Measurements from ENCODE around the gene MYD88.
A peak's percentile ranks its signal among the peaks of the same experiment; 100 is the strongest.
"Not testable (repeated sequence)": the region's sequence is repeated elsewhere in the genome, so short reads cannot be mapped to it uniquely, and the experiment has no call there.

Gene MYD88

DNA sequence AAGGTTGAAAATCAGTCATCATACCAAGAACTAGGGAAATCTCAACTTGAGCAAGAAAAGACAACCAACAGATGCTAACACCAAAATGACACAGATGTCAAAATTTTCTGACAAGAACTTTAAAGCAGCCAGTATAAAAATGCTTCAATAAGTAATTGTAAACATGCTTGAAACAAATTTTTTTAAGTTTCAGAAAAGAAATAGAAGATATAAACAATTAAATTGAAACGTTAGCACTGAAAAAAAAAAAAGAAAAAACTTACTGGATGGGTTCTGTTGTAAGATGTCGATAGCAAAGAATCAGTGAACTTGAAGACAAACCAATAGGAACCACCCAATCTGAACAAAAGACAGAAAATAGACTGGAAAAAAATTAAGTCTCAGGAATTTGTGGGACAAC is 8.0 kb downstream of the MYD88 start:
- no peak for DNase-seq

DNA sequence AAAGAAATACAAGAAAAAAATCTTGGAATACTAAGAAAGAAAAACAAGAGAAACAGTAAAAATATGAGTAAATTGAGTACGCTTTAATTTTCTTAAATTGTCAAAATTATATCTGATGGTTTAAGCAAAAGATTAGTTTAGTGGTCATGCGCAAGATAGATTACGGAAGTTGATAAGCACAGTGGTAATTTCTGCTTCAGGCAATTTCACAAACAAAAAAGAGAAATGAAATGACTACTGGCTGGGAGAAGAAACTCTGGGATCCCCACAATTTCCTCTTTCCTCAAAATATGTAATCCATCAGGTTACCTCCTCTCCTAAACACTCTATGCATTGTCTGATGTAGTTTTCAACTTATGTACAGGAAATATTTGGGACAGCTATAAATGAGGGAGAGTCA is 9.0 kb downstream of the MYD88 start:
- DNase-seq, result no peak

DNA sequence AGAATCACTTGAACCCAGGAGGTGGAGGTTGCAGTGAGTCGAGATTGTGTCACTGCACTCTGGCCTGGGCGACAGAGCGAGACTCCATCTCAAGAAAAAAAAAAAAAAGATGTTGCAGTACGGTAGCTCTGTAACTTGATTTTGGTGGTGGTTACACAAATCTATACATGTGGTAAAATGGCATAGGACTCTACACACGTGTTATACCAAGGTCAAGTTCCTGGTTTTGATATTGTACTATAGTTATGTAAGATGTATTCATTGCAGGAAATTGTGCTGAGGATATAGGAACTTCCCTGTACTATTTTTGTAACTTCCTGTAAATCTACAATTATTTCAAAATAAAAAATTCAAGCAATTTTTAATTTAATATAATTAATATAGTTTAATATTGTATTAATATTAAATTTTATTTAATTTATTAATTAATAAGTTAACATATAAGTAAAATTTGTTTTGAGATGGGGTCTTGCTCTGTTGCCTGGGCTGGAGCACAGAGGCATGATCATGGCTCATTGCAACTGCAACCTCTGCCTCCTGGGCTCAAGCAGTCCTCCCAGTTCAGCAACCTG is 9.9 kb downstream of the MYD88 start:
- DNase-seq, result no peak

DNA sequence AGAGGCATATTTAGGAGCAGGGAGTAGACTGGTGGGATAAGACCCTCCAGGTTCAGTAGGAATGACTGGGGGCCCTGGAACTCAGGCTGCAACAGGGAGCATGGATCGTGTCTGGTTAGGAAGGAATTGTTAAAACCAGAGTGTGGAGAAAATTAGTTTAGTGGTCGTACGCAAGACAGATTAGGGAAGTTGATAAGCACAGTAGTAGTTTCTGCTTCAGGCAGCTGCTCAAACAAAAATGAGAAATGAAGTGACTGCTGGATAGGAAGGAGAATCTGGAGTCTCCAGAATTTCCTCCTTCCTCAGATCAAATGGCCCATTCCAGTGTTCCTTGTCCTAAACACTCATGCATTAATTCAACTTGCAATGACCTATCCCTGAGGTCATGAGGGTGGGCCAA is 11.2 kb downstream of the MYD88 start:
- DNase-seq, result no peak

DNA sequence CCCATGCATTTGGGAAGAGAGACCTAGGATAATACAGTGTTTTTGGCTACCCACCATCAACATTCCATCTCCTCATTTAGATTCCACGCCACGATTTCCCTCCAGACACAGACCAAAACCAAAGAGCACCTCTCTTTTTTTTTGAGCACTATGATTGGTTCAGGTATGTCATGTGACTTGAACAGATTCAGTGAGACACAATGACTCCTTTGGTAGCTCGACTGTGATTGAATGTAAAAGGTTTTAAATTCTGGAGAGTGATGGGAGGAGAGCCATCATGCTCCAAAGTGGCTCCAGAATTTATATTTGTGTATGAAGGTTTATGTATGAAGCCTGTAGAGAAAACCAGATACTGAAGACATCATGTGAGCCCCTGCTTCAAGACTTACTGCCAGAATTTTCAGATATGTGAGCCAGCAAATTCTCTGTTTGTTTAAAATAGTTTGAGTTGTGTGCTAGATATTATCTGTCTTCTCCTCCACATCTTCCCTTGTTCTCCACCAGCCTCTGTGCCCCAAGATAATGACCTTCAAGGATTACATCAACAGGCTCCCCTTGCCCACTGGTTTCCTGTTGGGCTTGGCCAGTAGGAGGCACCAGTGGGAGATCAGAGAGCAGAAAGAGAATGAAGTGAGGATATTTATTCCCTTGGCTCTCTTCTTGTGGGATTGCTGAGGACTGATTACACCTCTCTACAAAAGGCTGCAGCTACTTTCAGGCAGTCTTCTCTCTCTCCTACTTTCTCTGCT is 12.5 kb downstream of the MYD88 start:
- DNase-seq, result no peak

DNA sequence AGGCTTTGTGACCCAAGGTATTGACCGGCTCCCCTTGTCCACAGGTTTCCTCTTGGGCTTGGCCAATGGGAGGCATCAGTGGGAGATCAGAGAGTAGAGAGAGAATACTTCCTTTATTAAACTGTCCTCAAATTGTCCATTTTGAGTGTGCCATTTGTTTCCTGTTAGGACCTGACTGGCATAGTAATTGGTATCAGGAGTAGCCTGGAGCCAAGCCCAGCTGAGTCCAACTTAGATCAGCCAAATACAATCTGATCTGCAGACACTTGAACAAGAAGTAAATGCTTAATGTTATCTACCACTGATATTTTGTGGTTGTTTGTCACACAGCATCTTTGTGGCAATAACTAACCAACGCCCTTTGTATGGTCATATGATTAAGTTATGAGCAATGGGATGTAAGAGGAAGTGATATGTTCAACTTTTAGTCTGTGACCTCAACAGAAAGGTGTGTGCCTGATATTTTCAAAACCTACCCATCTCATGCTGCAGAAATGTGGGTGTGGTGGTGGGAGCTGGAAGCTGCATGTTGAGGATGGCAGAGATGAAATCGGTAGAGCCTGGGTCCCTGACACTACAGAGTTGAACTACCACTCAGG is 13.3 kb downstream of the MYD88 start:
- DNase-seq, result no peak

DNA sequence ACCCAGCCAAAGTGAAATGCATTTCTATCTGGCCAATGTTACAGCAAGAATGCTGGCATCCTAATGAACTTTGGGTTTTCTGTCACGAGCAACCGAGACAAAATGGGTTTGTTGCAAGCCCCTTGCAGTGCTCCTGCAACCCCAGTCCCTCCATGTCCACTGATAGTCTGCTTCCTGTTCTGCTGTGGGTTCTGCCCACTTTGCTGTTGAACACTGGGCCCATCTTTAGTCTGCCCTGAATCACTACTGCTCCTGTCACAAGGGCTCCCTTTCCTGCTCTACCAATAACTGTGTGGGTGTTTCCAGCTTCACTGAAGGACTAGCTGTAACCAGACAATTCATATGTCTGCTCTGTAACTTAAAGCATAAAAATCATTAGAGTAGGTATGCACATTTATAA is 14.1 kb downstream of the MYD88 start:
- no peak for DNase-seq

DNA sequence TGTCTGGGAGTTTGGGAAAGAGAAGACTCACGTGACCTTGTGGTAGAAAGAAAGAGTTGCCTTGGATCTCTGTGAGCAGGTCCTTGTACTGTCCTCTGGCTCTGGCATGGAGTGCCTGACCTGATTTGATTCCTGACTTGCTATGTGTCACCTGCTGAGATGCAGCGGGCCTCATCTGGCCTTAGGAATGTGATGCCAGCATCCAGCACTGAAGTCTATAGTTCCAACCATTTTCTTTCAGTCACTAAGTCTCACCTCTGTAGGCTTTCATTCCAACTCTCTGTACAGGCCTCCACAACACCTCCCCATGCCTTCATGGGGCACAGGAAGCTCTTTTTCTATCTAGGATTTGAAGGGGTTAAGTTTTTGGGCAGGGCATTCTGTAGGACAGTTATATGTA is 14.8 kb downstream of the MYD88 start:
- no peak for DNase-seq

DNA sequence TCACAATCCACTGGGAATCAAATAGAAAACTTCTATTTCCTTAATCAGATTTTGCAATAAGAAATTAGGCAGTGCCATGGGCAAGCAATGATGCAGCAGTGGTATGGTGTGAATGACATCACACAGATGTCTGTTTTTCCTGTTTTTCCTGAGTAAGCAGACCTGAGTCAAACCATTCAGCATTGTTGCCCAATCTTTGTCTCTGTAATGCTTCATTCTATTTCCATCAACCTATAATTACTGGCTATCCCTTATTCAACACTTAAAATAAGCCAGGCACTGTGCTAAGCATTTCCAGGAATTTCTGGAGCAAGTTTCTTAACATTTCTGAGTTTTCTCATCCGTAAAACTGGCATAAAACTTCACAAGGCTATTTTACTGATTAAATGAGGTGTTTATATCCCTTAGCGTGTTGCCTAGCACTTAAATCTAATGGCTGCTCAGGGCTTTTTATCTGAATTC is 15.6 kb downstream of the MYD88 start:
- DNase-seq, result no peak

DNA sequence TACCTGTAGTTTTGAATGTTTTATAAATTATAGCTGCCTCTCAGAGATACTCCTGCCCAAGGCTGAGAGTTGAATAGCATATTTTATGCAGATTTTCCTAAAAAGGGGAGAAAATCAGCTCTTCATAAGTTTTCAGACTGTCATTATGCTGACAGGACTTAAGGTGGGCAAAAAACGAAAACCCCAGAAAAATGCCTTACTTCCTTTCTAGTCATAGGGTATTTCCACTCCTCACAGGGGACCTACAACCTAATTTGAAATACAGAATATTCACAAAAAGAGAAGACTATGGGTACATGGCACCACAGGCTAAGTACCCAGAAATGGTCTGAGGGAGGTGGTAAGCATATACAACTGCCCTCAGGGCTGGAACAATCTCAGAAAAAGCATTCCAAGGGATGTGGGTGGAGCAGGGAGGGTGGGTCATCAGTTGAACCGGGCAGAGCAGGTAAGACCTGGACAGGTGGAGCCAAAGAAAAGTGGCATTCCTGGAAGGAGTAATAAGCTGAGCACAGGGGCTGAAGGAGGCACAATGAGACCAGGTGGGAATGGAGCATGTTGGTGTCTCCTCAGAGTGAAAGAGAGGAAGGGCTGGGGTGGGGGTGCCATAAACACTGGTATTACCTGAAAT is 16.3 kb downstream of the MYD88 start:
- DNase-seq, result no peak

DNA sequence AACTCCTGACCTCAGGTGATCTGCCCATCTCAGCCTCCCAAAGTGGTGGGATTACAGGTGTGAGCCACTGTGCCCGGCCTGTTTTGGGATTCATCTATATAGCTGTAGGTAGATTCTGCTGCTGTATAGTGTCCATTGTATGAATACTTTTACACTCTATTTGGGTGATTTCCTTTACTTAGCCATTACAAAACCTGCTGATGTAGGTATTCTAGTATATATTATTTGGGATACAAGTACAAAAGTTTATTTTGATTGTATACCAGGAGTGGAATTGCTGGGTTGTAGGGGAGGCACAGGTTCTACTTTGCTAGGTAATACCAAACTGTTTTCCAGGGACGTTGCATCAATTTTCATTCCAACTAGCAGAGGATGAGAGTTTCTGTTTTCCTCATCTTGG is 17.4 kb downstream of the MYD88 start:
- no peak for DNase-seq

DNA sequence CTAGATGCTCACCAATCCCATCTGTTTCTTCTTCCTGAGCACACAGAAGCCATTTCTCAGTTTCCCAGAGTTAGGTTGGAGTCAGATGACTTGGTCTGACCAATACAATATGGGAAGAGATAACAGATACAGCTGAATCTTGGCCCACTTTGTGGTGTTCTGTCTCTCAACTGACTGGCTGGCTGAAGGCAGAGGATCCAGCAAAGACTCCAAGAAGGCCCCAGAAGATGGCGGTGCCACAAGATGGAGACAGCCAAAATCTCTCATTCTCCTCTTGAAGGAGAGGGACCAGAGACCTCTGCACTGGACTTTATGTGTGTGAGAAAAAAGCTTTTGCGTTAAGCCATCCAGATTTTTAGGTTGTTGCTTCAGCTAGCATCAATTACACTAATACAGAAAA is 18.7 kb downstream of the MYD88 start:
- no peak for DNase-seq

DNA sequence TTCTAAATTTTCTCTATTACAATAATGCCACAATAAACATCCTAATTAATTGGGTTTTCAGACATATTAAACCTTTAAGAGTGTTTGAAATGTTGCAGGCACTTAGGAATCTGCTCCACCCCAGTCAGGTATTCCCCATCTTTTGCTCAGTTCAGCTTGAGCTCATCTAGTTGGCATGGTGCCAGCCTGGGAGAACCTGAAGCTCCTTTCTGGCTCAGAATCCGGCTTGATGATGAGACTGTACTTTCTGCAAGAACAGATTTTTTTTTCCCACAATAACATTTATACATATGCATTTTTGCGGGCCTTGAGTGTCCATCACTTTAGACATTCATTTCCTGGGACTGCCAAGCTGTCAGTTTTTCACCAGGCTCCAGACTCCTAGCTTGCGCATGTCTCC is 19.1 kb downstream of the MYD88 start:
- DNase-seq, result peak; percentile 23

DNA sequence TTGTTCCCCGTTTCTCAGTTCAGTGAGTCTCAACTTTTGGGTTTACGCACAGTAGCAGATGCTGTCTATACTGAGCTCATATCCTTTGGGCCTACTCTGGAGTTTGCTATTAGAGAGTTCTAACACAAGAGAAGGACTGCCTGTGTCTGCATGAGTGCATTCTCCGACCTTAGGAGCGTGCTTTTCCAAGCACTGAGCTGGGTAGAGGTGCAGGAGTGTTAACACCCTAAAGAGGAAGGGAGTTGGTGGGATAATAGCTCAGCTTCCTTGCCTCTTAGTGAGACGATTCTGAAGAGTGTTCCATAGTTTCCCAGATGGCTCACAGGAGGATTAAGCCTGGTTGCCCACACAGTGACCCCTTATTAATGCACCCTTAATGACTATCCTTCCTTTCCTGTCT is 20.0 kb downstream of the MYD88 start:
- DNase-seq, result peak; percentile 55

DNA sequence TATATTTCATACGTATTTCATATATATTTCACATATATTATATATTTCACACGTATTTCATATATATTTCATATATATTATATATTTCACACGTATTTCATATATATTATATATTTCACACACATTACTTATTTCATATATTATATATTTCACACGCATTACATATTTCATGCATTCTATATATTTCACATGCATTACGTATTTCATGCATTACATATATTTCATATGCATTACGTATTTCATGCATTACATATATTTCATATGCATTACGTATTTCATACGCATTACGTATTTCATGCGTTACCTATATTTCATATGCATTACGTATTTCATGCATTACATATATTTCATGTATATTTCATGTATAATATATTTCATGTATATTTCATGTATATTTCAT is 22.2 kb downstream of the MYD88 start:
- DNase-seq, result not testable (repeated sequence)

DNA sequence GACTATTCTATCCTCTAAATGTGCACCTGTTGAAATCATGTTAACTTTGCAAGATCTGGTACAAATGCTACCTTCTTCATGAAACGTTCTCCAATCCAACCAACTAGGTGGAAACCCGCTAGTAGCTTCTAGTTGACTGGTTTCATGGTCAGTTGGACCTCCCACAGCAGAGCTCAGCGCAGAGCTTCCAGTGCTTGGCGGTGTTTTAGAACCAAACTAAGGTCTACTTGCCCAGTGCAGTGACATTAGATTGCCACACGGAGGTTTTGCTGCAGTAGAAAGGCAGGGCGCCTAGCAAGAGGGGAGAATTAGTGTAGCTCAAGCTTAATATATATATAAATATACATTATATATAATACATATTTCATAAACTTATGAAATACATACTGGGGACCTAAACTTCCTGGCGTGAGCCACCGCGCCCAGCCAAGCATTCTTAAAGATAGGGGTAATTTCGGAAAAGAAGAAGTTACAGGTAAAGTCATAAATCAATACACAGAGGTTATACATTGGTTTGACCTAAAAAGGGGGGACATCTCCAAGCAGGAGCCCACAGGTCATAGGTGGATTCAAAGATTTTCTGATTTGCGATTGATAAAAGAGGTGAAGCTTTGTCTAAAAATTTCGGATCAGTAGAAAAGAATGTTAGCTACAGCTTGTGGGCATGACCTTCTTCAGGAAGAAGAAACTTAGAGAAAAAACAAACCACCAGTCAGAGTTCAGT is 24.8 kb downstream of the MYD88 start:
- DNase-seq, result peak; percentile 20

DNA sequence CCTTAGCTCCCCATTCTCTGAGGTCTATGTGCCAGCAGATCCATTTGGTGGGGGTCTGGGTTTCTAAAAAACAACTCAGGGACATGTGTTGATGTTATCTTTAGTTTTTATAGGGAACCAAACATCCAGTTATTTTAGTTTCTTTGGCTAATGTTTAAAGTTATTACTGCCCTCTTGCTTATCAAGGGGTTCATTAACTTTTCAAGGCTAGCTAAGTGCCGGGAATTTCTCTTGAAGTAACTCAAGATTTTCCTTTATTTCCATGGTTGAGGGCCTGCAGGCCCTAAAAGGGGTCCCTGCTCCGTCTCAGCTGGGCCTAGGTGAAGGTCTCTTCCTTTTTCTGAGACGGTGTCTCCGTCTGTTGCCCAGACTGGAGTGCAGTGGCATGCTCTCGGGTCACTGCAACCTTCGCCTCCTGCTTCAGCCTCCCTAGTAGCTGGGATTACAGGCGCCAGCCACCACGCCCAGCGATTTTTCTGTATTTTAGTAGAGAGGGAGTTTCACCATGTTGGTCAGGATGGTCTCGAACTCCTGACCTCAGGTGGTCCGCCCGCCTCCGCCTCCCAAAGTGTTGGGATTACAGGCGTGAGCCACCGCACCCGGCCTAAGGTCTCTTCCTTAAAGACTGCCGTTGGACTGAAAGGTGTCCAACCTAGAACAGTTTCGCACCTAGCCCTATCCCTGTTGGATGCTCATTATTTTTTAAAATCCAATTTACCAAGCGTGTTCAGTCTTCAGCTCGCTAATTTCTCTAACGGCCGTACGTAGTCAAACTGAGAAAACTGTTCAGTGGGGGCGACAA is 25.6 kb downstream of the MYD88 start:
- no peak for DNase-seq

DNA sequence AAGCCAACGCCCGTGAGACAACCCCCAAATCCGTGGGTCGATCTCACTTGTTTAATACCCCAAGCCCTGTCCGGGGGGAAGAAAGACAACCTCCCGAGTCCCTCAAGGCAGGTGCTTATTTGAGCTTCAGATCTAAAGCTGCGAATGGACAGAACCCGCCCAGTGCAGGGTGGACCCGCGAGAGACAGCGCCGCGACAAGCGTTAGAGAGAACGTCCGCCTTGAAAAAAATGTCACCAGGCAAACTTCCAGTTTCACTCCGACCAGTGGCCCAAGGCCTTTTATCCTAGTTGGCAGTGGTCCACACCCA is 26.1 kb downstream of the MYD88 start:
- DNase-seq, result no peak

DNA sequence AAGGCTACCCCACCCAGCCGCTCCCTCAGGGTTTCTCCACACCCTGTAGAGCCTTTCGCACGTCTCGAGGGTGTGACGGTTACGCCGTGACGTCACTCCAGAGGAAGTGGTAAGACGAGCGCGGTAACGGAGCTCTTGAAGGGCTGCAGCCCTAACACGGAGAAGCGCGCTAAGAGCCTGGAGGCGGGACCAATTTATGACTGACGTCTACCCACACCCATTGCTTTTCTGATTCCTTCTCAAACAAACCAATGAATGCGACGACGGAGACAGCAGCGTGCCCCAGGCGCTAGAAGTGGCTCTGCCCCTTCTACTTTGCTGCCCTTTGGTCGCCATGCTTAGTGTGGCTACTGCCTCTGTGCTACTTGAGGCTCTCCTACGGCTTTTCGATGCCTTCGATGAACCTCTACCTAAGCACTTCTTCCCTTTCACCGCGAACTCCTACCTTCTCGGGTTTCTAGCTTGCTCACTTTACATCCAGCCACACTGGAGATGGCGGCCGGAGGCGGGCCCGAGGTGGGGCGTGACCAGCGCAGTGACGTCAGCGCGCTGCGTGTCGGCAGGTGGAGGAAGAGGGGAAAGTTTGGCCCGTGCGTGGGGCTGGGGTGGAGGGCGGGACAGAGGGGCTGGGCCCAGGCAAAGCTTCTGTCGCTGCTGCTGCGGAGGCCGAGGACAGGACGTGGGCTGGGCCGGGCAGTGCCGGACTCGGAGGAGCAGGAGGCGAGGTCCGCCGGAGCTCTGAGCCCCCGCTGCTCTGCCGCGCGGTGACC is 26.7 kb downstream of the MYD88 start, which contains the start of gene OXSR1:
OXSR1 (plus strand) TSS at position 586 of the 770 bp plus-strand sequence. CDS start 340 bp downstream, outside the sequence.
- DNase-seq, result peak; percentile 99

DNA sequence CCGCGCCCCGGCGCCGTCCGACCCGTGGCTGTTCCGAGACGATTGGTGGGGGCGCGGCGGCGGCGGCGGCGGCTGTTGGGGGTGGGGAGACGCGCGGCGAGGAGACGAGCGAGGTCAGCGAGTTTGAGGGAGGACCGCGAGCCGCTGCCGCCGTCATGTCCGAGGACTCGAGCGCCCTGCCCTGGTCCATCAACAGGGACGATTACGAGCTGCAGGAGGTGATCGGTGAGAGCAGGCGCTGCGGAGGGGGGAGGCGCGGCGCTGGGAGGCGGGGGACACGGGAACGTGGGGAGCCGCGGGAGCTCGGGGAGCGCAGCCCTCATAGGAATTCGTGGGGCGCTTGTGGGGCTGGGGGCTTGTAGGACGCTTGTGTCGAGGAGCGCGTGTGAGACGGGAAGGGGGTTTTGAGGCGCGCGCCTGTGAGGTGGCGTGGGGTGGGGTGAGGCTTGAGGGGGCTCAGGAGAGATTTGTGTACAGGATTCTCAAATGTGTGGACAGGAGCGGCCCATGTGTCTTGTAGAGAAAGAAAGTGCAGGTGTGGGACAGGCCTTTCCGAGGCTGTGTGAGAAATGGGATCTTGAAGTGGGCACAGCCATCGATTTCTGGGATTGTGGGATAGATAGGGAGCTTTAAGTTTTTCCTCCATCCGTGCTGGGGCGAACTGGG is 27.4 kb downstream of the MYD88 start:
- DNase-seq, result peak; percentile 60

DNA sequence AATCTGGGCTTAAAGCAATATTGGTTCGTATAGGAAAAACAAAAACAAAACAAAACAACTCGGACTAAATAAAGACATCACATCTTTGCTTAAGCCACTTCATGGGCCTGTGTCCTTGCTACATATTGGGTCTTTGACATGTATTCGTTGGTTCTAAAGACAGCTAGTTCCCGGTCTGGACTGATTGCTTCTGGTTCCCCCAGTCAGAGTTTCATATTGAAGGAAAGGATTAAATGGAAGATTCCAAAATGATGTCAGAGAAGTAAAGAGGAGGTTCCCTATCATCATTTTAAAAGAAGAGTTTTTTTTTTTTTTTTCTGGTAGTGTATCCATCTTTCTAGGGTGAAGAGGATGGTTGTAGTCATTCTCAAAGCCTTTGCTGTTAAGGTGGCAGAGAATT is 29.1 kb downstream of the MYD88 start:
- no peak for DNase-seq
